H9 (cell line): ENCODE data around the gene CCDC148. TPM values are rescaled to one million over a fixed set of nuclear protein-coding genes. Genes with fewer than 3 reads are reported as not detected.

ENCODE experiments used
- DNase-seq: peaks from one replicate; pipeline ENCODE4 v3.0.0-alpha.2; 2017
- H2AFZ ChIP-seq: one replicate; pipeline ENCODE4 v1.6.1; 2013; ENCODE audit warnings: mild to moderate bottlenecking, low read length, control low read depth, moderate library complexity
- H2AK5ac ChIP-seq: 2 replicates; pipeline ENCODE4 v1.6.1; 2013; ENCODE audit warnings: low read length, control low read depth, mixed read lengths; ENCODE audit not compliant: insufficient read length
- H2BK120ac ChIP-seq: one replicate; pipeline ENCODE4 v1.6.1; 2013; ENCODE audit warnings: low read depth, mild to moderate bottlenecking, low read length, control low read depth, inconsistent platforms; ENCODE audit not compliant: poor library complexity, severe bottlenecking
- H2BK12ac ChIP-seq: 2 replicates; pipeline ENCODE4 v1.6.1; 2013; ENCODE audit warnings: low read length, control low read depth, mixed read lengths, low read depth; ENCODE audit not compliant: insufficient read length
- H2BK15ac ChIP-seq: 2 replicates; pipeline ENCODE4 v1.6.1; 2013; ENCODE audit warnings: low read depth, low read length, control low read depth
- H2BK20ac ChIP-seq: one replicate; pipeline ENCODE4 v1.6.1; 2013; ENCODE audit warnings: low read depth, mild to moderate bottlenecking, low read length, control low read depth, inconsistent platforms; ENCODE audit not compliant: poor library complexity, severe bottlenecking
- H2BK5ac ChIP-seq: 2 replicates; pipeline ENCODE4 v1.6.1; 2013; ENCODE audit warnings: low read length, control low read depth, mixed read lengths; ENCODE audit not compliant: insufficient read length
- H3K14ac ChIP-seq: 2 replicates; pipeline ENCODE4 v1.6.1; 2013; ENCODE audit warnings: low read length, control low read depth; ENCODE audit not compliant: insufficient read depth
- H3K18ac ChIP-seq: 2 replicates; pipeline ENCODE4 v1.6.1; 2013; ENCODE audit warnings: low read depth, mild to moderate bottlenecking, mixed read lengths, low read length, control low read depth; ENCODE audit not compliant: insufficient read length
- H3K23ac ChIP-seq: 2 replicates; pipeline ENCODE4 v1.6.1; 2013; ENCODE audit warnings: low read length, control low read depth, mixed read lengths, low read depth; ENCODE audit not compliant: insufficient read length
- H3K23me2 ChIP-seq: 2 replicates; pipeline ENCODE4 v1.6.1; 2013; ENCODE audit warnings: low read depth, mild to moderate bottlenecking, mixed read lengths, low read length, control low read depth; ENCODE audit not compliant: insufficient read length, poor library complexity, severe bottlenecking
- H3K27ac ChIP-seq: 2 replicates; pipeline ENCODE4 v1.5.1; 2013; ENCODE audit warnings: low read length, control low read depth, mixed read lengths, low read depth; ENCODE audit not compliant: insufficient read length
- H3K27me3 ChIP-seq: 2 replicates; pipeline ENCODE4 v1.6.1; 2013; ENCODE audit warnings: low read length, control low read depth, inconsistent platforms; ENCODE audit not compliant: insufficient read depth
- H3K4ac ChIP-seq: 2 replicates; pipeline ENCODE4 v1.6.1; 2013; ENCODE audit warnings: low read depth, mild to moderate bottlenecking, control low read depth, inconsistent platforms, low read length, moderate library complexity
- H3K4me1 ChIP-seq: 2 replicates; pipeline ENCODE4 v1.6.1; 2013; ENCODE audit warnings: low read length, control low read depth, inconsistent platforms; ENCODE audit not compliant: insufficient read depth
- H3K4me2 ChIP-seq: 2 replicates; pipeline ENCODE4 v1.6.1; 2013; ENCODE audit warnings: low read length, control low read depth, mixed read lengths; ENCODE audit not compliant: insufficient read length, insufficient read depth
- H3K56ac ChIP-seq: 2 replicates; pipeline ENCODE4 v1.6.1; 2013; ENCODE audit warnings: low read depth, mild to moderate bottlenecking, mixed read lengths, low read length, control low read depth; ENCODE audit not compliant: insufficient read length
- H3K79me1 ChIP-seq: 2 replicates; pipeline ENCODE4 v1.6.1; 2013; ENCODE audit warnings: low read depth, mild to moderate bottlenecking, moderate library complexity, low read length, control low read depth, inconsistent platforms; ENCODE audit not compliant: insufficient read depth, poor library complexity, severe bottlenecking
- H3K79me2 ChIP-seq: 2 replicates; pipeline ENCODE4 v1.6.1; 2013; ENCODE audit warnings: low read length, control low read depth, inconsistent platforms; ENCODE audit not compliant: insufficient read depth
- H3K9ac ChIP-seq: 2 replicates; pipeline ENCODE4 v1.6.1; 2013; ENCODE audit warnings: low read length, control low read depth, mixed read lengths; ENCODE audit not compliant: insufficient read length; ENCODE audit errors: extremely low read depth
- H3K9me3 ChIP-seq: one replicate; pipeline ENCODE4 v1.6.1; 2013; ENCODE audit warnings: low read depth, low read length, inconsistent platforms; ENCODE audit not compliant: control insufficient read depth
- H3T11ph ChIP-seq: one replicate; pipeline ENCODE4 v1.6.1; 2013; ENCODE audit warnings: mild to moderate bottlenecking, low read length, control low read depth, inconsistent platforms
- H4K20me1 ChIP-seq: one replicate; pipeline ENCODE4 v1.6.1; 2013; ENCODE audit not compliant: control insufficient read depth, insufficient read length, insufficient read depth
- H4K5ac ChIP-seq: 2 replicates; pipeline ENCODE4 v1.6.1; 2013; ENCODE audit warnings: low read depth, mild to moderate bottlenecking, mixed read lengths, low read length, control low read depth; ENCODE audit not compliant: insufficient read length
- H4K8ac ChIP-seq: replicated peaks from 2 replicates; pipeline ENCODE4 v1.6.1; 2013; ENCODE audit warnings: low read length, control low read depth, mixed read lengths, low read depth; ENCODE audit not compliant: insufficient read length
- H4K91ac ChIP-seq: 2 replicates; pipeline ENCODE4 v1.6.1; 2013; ENCODE audit warnings: low read depth, mild to moderate bottlenecking, moderate library complexity, mixed read lengths, low read length, control low read depth; ENCODE audit not compliant: insufficient read length
- H3K27ac Mint-ChIP-seq, 3 experiments: 2 replicates in 2 of 3; 3 replicates in 1 of 3; pipeline ENCODE4 v1.8.0; 2020 to 2021; ENCODE audit warnings: mixed read lengths in 3 of 3, mild to moderate bottlenecking in 1 of 3, moderate library complexity in 1 of 3
- H3K27me3 Mint-ChIP-seq: 2 replicates; pipeline ENCODE4 v1.8.0; 2021; ENCODE audit warnings: low read depth, mild to moderate bottlenecking, moderate library complexity, mixed read lengths
- H3K36me3 Mint-ChIP-seq, 3 experiments: 2 replicates in 2 of 3; 3 replicates in 1 of 3; pipeline ENCODE4 v1.8.0; 2020 to 2021; ENCODE audit warnings: low read depth in 3 of 3, mixed read lengths in 3 of 3; ENCODE audit not compliant: insufficient read depth in 1 of 3
- H3K4me1 Mint-ChIP-seq, 2 experiments: 2 replicates each; pipeline ENCODE4 v1.8.0; 2020; ENCODE audit warnings: mixed read lengths in 2 of 2
- H3K4me3 Mint-ChIP-seq, 2 experiments: 2 replicates in 1 of 2; 3 replicates in 1 of 2; pipeline ENCODE4 v1.8.0; 2020 to 2021; ENCODE audit warnings: mild to moderate bottlenecking in 2 of 2, mixed read lengths in 2 of 2, moderate library complexity in 1 of 2
- H3K9me3 Mint-ChIP-seq, 2 experiments: 2 replicates in 1 of 2; 3 replicates in 1 of 2; pipeline ENCODE4 v1.8.0; 2020; ENCODE audit warnings: mild to moderate bottlenecking in 2 of 2, mixed read lengths in 2 of 2, moderate library complexity in 1 of 2
- CTCF ChIP-seq: fragments of 200-600 bp; sonication (generic); conservative IDR thresholded peaks from 3 replicates; pipeline ENCODE4 v1.8.0; 2021; ENCODE audit warnings: antibody characterized with exemption, mild to moderate bottlenecking
- WGBS: extraction: QIAGEN DNeasy Blood & Tissue Kit; methylation state at CpG from one replicate; pipeline ENCODE4 v1.1.7; 2013; ENCODE audit warnings: missing lambda C conversion rate, low lambda C conversion rate, mixed read lengths; ENCODE audit not compliant: insufficient read length; ENCODE audit errors: extremely low coverage; 5-methylcytosine and 5-hydroxymethylcytosine counted together
- total RNA-seq: library from RNA; stranded (reverse); gene quantifications from 2 replicates; pipeline ENCODE4 v1.2.1, GENCODE V29; 2021

Gene CCDC148
- total RNA-seq, 1 experiment from 2014 or later = 1.5 TPM

GRCh38 chr2:158140201-158140600 lies 316.4 kb downstream of the CCDC148 start:
- no peak overlapping the region for H2BK20ac ChIP-seq
- H3K9me3 ChIP-seq = no peaks in the 10 kb centered on the region
- H2AFZ ChIP-seq = no peak overlapping the region
- H3K9ac ChIP-seq = no peak overlapping the region
- H3K79me1 ChIP-seq = no peaks in the 10 kb centered on the region
- H3K27me3 ChIP-seq = no peaks in the 10 kb centered on the region
- no peak for DNase-seq
- no peak overlapping the region for H3K4me2 ChIP-seq
- Mint-ChIP-seq H3K9me3 (peaks cover 0 to 3% of the 10 kb centered on the region in 2 experiments; a peak in 2 of 5 replicates), H3K36me3 (no peaks in the 10 kb centered on the region), H3K27me3 (no peaks in the 10 kb centered on the region), H3K4me1 (peaks cover 9% of the 10 kb centered on the region in 2 experiments), H3K27ac (no peak overlapping the region), H3K4me3 (no peak overlapping the region)
- no peak overlapping the region for H4K5ac ChIP-seq
- H3K79me2 ChIP-seq = no peaks in the 10 kb centered on the region
- no peak overlapping the region for H2AK5ac ChIP-seq
- H3K4me1 ChIP-seq = no peaks in the 10 kb centered on the region
- no peaks in the 10 kb centered on the region for H3K23me2 ChIP-seq
- H3K18ac ChIP-seq = no peak overlapping the region
- H3K27ac ChIP-seq = no peak overlapping the region
- no peak overlapping the region for H3K4ac ChIP-seq
- WGBS = no CpG with 5 or more reads among the region's 1 CpG
- no peak overlapping the region for H3K14ac ChIP-seq
- H2BK120ac ChIP-seq = no peak overlapping the region
- H2BK15ac ChIP-seq = no peak overlapping the region
- H4K20me1 ChIP-seq = no peaks in the 10 kb centered on the region
- TF ChIP-seq CTCF = no peak
- H2BK12ac ChIP-seq = no peak overlapping the region
- no peak overlapping the region for H4K8ac ChIP-seq
- H3T11ph ChIP-seq = no peak overlapping the region
- no peak overlapping the region for H3K56ac ChIP-seq
- no peak overlapping the region for H2BK5ac ChIP-seq
- H4K91ac ChIP-seq = no peak overlapping the region
- H3K23ac ChIP-seq = no peak overlapping the region
